GM21390 (cell line): Measurements from ENCODE around the gene PPP6R2.
A peak's percentile ranks its signal among the peaks of the same experiment; 100 is the strongest.

Experiments used
- ATAC-seq: cut with Tn5 transposase; IDR thresholded peaks from one replicate; pipeline ENCODE4 v1.9.1; 2021; ENCODE audit not compliant: unreplicated experiment

PPP6R2 gene

DNA sequence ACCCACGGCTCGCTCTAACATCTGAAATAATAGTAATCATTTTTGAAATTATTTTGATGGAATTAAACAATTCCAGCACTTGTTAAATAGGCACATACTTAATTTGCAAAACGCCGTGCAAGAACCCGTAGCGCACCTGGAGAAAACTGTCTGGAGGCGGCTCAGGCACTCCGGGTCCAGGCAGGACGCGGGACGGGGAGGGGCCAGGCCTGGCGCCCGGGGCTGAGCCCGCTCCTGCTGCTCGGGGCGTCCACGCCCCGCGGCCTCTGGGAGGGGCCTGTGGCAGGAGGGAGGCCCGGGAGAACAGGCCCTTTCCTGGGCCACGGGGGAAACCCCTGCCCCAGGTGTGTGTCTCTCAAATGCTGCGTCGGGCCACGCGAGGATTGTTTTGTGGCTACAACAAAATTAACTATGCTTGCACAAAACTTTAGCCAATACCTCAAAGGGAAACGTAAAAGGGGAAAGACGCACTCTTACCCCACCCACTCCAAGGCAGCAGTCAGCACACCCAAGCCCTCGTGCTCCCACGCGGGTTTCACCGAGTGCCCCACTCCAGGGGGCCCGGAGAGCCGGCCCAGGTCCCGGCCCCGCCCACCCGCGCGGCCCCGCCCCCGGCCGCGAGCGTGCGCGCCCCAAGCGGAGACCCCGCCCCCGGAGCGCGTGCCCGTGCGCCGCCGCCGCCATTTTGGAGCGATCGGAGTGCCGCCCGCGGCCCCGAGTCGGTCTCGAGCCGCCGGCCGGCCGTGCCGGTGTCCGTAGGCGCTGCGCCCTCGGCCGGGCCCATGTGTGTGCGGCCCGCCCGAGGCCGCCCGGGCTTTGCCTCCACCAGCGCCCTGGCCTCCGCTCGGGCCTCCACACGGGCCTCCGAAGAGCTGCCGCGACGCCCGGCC is at the start of gene PPP6R2:
Gene PPP6R2 (plus strand): TSS at position 677 of the 890 bp plus-strand sequence. CDS start 50,582 bp downstream, outside the sequence.
- ATAC-seq: peak; percentile 61

DNA sequence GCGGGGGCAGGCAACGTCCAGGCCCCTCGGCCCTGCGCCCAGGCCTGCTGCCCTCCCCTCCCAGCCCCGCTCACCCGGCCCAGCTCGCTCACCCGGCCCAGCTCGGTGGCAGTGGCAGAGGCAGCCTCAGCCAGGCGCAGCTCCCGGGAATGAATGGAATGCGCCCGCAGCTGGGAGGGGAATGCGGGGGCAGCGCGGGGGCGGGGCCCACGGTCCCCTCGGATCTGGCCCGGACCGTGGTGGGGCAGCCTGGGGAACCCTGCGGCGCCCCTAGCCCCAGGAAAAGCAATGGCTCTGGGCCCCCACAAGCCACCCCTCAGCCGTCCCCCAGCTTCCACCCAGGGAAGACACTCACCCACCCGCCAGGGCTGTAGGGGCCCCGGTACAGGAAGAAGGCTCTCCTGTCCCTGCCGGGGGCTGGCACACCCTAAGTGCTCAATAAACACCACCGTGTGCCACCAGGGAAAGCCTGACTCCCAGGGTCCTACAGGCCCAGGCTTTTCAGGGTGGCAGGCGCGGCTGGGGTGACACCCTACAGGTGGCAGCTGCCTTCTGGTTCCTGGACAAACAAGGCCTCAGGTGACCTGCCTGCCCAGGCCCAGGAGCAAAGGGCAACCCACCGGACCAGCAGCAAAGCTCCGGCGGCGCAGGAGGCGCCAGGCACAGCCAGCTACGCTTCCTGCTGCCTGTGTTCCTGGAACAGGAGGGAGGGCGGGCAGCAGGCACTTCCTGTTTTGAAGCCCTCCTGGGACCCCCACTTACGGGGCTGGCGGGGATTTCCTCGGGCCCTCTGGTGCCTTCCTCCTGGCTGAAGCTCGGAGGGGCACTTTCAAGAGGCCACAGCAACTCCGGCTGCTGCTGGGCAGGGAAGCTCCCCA is 49.4 kb upstream of the PPP6R2 start:
- ATAC-seq: no peak

DNA sequence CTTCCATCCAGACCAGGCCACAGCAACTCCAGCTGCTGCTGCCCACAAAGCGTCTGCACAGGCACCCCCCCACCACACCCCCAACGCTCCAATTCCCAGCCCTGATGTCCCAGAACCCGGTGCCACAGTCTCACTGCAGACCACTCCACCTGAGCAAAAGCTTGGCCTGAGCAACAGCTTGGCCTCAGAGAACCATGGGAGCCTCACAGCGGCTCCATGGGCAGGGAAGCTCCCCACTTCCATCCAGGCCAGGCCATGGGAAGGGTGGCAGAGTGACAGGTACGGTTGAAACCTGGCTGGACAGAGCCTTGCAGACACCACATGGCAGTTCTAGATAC is 48.8 kb upstream of the PPP6R2 start:
- ATAC-seq: no peak

DNA sequence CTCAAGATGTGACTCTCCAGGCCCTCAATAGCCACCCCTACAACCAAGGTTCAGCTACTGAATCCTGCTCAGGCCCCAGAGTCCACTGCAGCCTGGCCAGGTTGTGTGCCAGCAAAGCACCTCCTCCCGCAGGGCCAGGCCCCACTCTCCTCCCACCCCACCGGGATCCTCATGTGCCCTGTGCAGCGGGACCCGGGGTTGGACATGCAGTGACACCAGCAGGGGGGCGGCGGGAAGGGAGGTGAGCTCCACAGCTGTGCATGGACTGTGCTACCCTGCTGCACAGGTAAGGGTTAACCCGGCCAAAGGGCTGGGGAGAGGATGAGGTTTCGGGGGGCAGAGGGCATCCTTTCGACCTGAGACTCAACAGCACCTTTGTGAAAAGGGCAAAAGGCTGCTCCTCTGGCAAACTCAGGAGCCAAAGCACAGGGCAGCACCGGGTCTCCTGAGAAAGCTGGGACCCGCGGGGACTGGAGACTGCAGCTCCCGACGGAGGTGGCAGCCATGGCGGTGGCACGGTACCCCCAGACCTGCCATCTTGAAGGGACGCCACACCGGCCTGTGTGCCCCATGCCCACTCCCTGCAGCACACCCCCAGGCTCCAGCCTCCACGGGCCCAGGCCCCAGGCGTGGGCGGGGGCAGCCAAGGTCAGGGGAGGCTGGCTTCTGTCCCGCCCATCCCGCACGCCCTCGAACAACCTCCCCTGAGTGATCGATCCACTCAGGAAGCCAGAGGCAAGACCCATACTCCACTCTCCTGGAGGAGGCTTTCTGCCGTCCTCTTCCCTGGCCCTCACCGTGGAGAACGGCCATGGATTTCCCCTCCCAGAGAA is 46.3 kb upstream of the PPP6R2 start:
- ATAC-seq: no peak

- ATAC-seq: no peak
These were observed 45.4 kb upstream of the PPP6R2 start for GRCh38 chr22:50297510-50298265.

DNA sequence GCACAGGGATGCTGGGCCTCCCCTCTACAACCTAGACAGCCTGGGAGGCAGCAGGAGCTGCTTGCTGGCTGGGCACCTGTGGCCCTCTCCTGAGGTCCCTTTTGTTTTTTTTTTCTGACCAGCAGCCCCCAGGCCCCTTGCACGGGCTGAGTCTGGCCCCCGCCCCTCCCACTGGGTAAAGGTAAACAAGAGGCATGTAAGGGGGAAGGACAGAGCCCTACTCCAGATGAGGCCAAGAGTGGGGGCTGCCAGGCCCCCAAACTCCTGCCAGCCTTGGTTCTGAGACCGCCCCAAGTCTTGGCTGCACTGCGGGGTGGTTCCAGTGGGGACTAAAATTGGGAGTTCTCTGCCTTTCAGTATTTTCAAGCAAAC is 44.9 kb upstream of the PPP6R2 start:
- ATAC-seq: no peak

GRCh38 chr22:50298937-50299784 is 44.0 kb upstream of the PPP6R2 start:
- ATAC-seq: no peak

- ATAC-seq: no peak
These were observed 43.1 kb upstream of the PPP6R2 start for GRCh38 chr22:50299785-50300619.

GRCh38 chr22:50300620-50301257 is 42.4 kb upstream of the PPP6R2 start:
- no peak for ATAC-seq

DNA sequence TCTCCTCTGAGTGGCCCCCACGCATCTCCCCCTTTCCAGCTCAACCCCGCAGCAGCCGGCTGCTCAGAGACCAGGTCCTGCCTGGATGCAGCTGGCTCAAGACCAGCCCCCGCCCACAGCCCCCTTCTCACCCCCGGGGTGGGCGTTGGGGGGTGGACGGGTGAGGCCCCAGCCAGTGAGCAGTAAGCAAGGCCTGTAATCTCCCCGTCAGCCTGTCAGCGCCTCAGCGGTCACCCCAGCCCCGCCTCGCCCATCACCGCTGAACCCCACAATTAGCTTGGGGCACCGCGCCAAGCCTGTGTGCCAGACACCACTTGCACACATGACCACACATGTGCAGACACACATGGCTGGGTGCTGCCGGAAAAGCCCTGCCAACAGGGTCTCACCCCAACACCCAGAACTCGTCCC is 41.5 kb upstream of the PPP6R2 start:
- ATAC-seq: no peak

DNA sequence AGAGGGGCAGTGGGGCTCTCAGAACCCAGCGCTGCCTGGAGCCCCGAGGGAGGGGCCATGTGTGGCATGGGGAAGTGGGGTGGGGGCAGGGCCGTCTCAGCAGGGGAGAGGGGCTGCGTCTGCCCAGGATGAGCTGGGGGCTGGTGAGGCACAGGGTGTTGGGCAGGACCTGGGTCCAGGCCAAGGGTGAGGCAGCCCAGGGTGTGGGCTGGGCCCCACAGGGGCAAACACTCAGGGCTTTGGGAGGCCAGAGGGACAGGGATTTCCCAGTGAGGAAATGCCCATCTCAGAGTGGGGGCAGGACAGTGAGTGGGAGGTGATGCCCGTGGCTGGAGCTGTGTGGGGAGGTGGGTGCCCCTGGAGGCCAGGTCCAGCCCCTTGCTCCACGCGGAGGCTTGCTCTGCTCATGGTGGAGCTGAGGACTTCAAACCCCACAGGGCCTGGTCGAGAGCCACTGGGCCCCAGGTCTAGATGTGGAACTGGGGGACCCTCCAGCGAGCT is 41.0 kb upstream of the PPP6R2 start:
- ATAC-seq: no peak

DNA sequence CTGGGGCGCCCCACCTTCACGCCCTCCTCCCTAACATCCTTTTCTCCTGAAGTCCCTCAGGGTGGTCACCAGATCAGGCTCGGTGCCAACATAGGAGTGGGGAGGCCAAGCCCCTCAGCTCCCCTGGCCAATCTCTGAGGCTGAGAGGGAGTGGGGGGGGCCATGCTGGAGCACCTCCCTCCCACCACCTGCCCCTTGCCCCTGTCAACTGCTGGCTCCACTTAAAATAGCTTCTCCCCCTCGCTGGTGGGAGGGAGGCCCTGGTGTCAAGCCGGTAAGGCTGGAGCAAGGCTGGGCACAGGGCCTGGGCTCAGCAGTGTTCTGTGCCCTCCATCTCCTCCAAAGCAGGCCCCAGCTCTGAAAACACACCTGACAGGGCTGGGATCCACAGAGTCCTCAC is 40.6 kb upstream of the PPP6R2 start:
- ATAC-seq: no peak

DNA sequence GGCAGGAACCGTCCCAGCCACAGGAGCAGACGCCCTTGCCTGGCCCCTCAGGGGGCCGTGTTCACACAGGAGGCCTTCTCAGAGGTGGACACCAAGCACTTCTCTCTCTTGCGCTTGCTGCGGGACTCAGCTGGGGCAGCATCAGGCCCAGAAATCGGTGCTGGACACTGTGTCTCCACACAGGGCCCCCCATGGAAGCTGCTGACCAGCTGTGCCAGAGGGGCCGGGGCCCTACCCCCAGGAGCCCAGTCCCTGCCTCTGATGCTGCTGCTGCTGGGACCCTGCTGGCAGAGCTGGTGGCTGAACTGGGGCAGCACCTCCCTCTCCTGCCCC is 39.6 kb upstream of the PPP6R2 start:
- ATAC-seq: no peak

DNA sequence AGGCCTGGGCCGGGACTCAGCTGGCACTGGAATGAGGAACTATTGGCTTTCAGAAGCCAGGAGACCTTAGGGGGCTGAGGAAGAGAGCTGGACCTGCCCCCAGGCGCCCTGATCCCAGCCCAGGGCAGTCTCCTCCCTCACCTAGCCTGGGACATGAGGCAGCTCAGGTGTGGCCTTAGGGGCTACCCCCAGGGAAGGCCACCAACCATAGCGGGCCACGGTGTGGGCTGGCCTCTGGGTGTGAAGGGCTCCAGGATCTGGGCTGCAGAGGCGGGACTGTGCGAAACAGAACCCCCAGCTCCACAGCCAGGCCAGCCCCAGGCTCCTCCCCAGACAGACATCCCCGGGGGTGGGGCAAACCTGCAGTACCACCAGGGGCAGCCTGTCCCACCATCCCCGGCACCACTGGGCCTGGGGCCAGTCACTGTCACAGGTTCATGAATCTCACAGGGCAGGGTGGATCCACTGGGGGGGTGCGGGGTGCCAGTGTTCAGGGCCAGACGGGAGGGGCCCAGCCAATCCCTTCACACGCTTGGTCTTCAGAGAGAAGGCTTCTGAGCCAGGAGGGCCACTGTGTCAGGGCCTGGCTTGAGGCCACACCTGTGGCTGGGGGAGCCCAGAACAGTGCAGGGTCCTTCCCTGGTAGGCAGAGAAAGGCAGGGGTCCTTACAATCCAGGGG is 39.1 kb upstream of the PPP6R2 start:
- no peak for ATAC-seq

- ATAC-seq: no peak
These were observed 38.4 kb upstream of the PPP6R2 start for GRCh38 chr22:50304528-50305392.

DNA sequence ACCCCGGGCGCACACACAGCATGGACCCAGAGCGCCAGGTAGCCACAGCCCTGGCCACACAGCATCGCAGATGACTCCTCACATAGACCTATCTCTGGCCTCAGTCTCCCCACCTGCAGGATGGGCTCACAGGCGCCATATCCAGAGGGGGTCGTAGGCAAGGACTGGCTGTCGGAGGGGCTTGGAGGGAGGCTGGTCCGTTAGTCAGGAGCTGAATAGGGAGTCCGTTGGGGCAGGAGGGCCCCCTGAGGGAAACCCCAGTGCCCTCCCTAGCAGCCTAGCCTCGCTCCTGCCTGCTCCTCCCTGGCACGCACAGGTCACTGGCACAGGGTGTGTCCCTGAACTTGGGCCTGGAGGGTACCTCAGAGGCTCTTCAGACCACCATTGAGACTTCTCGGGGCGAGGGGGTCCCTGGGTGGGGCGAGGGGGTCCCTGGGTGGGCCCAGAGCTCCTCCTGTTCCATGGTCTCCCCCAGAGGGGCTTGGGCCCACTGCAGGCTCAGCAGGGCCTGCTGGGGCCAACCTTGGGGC is 37.7 kb upstream of the PPP6R2 start:
- no peak for ATAC-seq
